ENCODE data around the gene MBOAT1.
A peak's percentile ranks its signal among the peaks of the same experiment; 100 is the strongest.

Gene MBOAT1

GRCh38 chr6:20233007-20233730 lies 20.9 kb upstream of the MBOAT1 start:
- no peak for DNase-seq

GRCh38 chr6:20232188-20232587 lies 19.9 kb upstream of the MBOAT1 start:
- DNase-seq, result no peak

- DNase-seq, result no peak
These were observed 18.3 kb upstream of the MBOAT1 start for GRCh38 chr6:20230401-20231119.

- no peak for DNase-seq
These were observed 17.6 kb upstream of the MBOAT1 start for GRCh38 chr6:20229881-20230280.

DNA sequence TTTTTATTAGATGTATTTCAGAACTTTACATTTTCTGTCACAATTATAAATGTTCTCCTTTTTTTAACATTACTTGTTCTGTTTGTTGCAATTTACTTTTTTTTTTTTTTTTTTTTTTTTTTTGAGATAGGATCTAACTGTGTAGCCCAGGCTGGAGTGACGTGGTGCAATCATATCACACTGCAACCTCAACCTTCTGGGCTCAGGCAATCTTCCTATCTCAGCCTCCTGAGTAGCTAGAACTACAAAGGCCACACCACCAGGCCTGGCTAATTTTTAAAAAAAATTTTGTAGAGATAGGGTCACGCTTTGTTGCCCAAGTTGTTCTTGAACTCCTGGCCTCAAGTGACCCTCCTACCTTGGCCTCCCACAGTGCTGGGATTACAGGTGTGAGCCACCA lies 15.1 kb upstream of the MBOAT1 start:
- no peak for DNase-seq

GRCh38 chr6:20223141-20223540 lies 10.9 kb upstream of the MBOAT1 start:
- DNase-seq, result no peak

- no peak for DNase-seq
These were observed 9.2 kb upstream of the MBOAT1 start for GRCh38 chr6:20221421-20221820.

DNA sequence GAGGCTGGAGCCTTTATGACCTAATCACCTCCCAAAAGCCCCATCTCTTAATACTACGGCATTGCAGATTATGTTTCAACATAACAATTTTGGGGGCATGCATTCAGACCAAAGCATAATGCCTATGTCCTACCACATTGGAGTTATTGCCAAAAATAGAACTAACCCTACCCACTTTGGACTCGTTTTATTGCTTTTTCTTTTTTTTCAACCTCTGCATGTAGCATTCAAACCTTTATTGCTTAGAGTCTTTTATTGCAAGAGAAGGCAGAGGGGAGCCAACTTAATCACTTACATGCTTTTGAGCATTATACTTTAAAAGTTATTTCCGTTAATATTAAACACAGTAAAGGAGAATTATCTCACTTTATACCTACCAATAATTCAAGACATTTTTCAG lies 8.1 kb upstream of the MBOAT1 start:
- DNase-seq, result no peak

DNA sequence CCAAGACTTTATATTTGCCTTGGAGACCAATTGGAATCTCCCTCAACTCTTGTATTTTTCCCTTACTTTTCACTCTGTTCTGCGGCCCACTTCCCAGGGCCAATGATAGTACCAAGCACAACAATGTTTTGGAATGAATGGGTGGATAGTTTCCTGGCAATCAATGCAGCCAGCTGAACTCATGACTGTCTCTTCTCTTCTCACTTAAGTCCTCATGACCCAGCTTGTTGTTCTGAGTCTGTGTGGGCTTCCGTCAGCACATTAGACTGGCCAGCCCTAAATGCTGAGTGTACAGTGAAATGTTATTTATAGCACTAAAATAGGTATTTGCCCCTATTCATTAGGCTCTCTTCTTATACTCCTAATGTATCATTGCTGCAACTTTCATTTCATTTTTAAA lies 5.6 kb upstream of the MBOAT1 start:
- DNase-seq, result no peak

GRCh38 chr6:20217324-20217855 lies 5.1 kb upstream of the MBOAT1 start:
- no peak for DNase-seq

DNA sequence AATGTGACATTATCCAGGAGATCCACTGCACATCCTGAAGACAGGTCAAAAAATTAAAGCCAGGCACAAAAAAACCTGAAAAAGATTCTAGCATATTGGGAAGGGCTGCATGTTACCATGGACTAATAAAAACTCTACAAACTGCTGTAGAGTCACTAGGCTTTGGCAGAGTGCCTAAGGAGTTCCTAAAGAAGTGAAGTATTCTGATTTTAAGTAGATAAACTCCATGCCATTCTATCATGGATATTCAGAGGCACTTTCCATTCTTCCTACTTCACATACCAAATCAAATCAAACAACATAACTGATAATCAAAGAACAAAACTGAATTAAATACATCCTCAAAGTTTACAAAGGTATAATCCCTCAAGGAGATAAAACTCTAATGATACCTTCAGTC lies 3.0 kb upstream of the MBOAT1 start:
- DNase-seq, result no peak

- DNase-seq, result no peak
These were observed 1.1 kb upstream of the MBOAT1 start for GRCh38 chr6:20213271-20213798.

- peak; percentile 56 for DNase-seq
These were observed 303 bp downstream of the MBOAT1 start for GRCh38 chr6:20211941-20212391.

DNA sequence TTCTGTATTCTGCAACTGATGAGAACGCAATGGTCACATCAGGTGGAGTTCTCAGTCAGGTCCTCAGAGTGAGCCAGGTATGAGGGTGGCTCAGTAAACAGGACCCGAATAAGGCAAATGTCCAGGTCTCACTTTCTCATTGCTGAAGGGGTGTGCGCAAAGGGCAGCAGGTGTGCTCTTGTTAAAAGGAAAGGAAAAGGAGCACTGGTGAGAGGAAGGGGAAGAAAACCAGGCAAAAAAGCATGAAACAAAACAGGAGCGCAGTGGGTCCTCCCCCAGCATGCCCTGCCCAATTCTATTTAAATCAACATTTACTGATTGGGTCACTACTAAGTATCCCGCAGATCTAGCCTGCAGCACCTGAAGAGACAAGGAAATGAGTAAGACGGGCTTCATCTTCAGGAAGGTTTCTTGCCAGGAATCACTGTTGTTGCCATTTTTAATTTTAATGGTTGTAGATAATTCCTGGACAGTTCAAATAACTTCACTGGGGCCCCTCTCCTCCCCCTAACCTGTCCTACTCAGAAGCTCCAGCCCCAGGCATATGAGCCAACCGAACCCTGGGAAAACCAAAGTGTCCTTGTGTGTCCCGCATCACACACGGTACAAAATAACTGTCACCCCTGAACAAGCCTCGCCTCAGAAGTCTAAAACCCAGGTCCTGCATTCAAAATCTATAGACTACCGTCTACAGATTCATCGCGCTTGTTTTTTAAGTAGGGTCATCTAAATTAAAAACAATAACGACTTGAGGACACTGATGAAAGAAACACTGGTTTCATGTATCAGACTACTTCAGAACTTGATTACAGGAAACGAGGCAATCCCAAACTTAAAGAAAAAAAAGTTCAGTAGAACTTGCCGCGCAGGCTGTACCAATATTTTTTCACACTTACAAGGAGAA lies 980 bp downstream of the MBOAT1 start:
- no peak for DNase-seq

GRCh38 chr6:20210158-20210557 lies 2.1 kb downstream of the MBOAT1 start:
- DNase-seq, result no peak

DNA sequence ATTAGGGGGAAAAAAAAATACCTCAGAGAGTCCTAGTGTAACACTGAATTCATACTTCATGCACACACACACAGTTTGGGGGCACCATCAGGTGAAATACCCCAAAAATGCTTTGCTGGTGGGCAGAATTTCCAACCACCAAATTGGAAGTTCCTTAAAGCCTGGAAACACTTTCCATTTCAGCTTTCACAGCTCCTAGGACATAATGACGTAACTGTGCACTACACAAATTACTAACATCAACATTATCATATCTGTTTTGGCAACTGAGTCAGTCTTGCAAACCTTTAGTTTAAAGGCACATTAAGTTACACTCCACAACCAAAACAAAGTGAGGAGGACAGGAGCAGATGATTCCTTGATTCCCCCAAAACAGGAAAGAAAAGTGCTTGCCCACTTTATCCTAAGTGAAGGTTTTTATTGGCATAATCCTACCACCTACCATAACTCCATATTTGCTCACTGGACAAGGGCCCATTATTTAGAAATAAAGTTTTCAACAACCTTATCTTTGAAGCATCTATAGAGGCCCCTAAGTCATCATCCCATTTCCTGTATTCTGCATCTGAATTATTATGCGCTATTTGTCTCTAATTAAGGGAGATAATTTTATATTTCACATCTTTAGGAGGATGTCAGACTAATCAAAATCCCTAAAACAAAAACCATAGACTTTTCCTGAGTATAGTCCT lies 3.4 kb downstream of the MBOAT1 start:
- DNase-seq, result no peak

DNA sequence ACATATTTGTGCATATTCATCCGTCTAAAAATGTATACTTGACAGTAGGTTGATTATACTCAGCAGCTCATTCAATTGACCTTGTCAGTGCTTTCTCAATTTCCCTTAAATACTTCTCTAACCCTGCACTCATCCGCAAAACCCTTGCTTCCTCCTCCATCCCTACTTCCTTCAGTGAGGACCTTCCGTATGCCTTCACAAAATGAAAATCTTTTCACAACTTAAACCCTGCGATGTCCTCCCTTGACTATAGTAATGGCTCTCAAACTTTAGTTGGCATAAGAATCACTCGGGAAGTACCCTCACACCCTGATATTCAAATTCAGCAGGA lies 5.2 kb downstream of the MBOAT1 start:
- DNase-seq, result no peak

- DNase-seq, result no peak
These were observed 6.5 kb downstream of the MBOAT1 start for GRCh38 chr6:20205722-20206161.

GRCh38 chr6:20204512-20204894 lies 7.8 kb downstream of the MBOAT1 start:
- DNase-seq, result no peak

DNA sequence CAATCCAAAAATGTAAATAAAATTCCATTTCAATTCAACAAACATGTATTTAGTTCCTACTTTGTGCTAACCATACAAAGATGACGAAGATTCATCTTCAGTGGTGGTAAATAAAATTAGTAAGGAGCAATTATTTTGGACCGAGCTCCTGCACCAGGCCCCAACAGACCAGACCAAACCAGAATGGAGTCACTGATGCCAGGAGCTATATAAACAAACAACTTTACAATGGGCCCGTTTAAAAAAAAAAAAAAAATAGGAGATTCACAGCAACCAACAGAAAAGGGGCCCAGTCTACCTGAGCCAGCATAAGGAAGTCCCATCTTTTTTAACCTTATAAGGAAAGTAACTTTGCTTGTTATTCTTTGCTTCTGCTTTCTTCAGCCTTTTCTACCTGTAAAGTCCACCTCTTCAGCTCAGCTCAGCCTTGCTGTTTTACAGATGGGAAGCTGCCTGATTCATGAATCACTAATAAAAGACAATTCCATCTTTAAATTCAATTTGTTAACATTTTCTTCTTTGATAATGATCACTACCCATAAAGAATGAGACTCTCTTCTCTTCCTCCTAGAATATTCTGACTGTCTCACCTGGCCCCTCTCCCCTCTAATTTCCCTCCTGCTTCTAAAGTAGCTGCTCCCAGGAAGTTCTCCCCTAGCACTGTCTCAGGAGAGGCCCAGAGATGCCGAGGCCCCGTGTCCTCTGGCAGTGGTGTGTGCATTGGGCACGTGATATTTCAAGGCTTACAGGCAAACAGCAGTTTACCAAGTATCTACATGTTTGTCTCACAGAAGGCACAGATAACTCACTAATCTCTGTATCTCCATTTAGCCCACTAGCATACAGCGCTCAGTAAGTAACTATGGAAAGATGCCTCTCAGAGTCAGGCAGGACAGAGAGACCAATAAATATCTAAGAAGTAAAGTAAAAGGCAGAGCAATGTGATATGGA lies 8.4 kb downstream of the MBOAT1 start:
- no peak for DNase-seq

DNA sequence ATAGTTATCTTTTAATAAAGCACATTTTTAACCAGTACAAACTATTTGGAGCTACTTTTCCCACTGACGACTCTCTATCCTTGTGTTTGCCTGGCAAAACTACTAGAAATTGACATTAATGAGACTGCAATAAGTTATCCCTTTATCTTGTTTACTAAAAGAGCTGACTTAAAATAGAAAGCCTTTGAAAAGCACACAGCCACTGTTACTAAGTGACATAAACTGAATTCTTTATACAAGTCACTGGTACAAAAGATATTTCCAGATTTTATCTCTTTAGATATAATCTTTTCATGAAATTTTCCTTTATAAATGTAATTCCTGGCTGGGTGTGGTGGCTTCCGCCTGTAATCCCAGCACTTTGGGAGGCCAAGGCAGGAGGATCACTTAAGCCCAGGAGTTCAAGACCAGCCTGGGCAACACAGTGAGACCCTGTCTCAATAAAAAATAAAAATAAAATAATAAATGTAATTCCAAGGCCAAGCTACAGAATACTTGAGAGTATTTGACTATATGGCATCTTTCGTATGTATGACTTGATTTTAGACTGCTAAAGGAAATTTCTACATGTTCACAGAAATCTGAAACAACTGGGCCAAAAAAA lies 9.5 kb downstream of the MBOAT1 start:
- DNase-seq, result no peak

All from NCI-H510A (cell line).